Gastroesophageal sphincter (tissue), 4 donors: ENCODE results near the gene TMPRSS3. TPM values are rescaled to one million over a fixed set of nuclear protein-coding genes. Genes with fewer than 3 reads are reported as not detected.

Source experiments
- ATAC-seq: fragments of 150-250 bp; one replicate; pipeline ENCODE4 v1.9.1; 2016; ENCODE audit warnings: mild to moderate bottlenecking, moderate library complexity
- H3K27ac ChIP-seq, 4 donors: fragments of 200-600 bp; sonication (generic) in 3 of 4; 1 replicate in 3 of 4; 2 replicates in 1 of 4; pipeline ENCODE4 v1.5.1; 2016 to 2019
- H3K27me3 ChIP-seq: fragments of 200-600 bp; sonication (generic); one replicate; pipeline ENCODE4 v1.5.1; 2019
- H3K36me3 ChIP-seq, 2 donors: fragments of 200-600 bp; sonication (generic); one replicate each; pipeline ENCODE4 v1.5.1; 2019; ENCODE audit warnings: control low read depth in 1 of 2
- H3K4me1 ChIP-seq, 3 donors: fragments of 200-600 bp; sonication (generic); 1 replicate in 2 of 3; 2 replicates in 1 of 3; pipeline ENCODE4 v1.5.1; 2016 to 2019; ENCODE audit warnings: control low read depth in 2 of 3
- H3K4me3 ChIP-seq, 2 donors: fragments of 200-600 bp; sonication (generic); one replicate each; pipeline ENCODE4 v1.5.1; 2019; ENCODE audit warnings: mild to moderate bottlenecking in 1 of 2, moderate library complexity in 1 of 2
- H3K9me3 ChIP-seq, 3 donors: fragments of 200-600 bp; sonication (generic); one replicate each; pipeline ENCODE4 v1.5.1; 2017 to 2019; ENCODE audit warnings: control low read depth in 2 of 3
- CTCF ChIP-seq, 4 experiments: fragments of 200-600 bp in 2 of 4; fragments of 450-650 bp in 2 of 4; sonication (generic) in 1 of 4; IDR thresholded peaks; one replicate each; pipeline ENCODE4 v1.5.1; 2017 to 2019; ENCODE audit warnings: antibody characterized with exemption in 4 of 4, mild to moderate bottlenecking in 2 of 4, moderate library complexity in 2 of 4
- EP300 ChIP-seq: sonication (generic); formaldehyde crosslinking; IDR thresholded peaks from one replicate; pipeline ENCODE4 v1.6.1; 2017; ENCODE audit warnings: antibody characterized with exemption, mild to moderate bottlenecking
- POLR2A ChIP-seq, 2 donors: fragments of 450-650 bp; IDR thresholded peaks; one replicate each; pipeline ENCODE4 v1.6.1; 2017; ENCODE audit warnings: antibody characterized with exemption in 2 of 2, mild to moderate bottlenecking in 2 of 2, moderate library complexity in 1 of 2
- POLR2AphosphoS5 ChIP-seq: sonication (generic); formaldehyde crosslinking; IDR thresholded peaks from one replicate; pipeline ENCODE4 v1.6.1; 2017; ENCODE audit warnings: antibody characterized with exemption
- WGBS, 2 donors: methylation state at CpG; one replicate each; pipeline ENCODE4 v1.1.5; 2018; ENCODE audit warnings: low coverage in 1 of 2; 5-methylcytosine and 5-hydroxymethylcytosine counted together
- total RNA-seq, 4 donors: library from RNA; depleted of rRNA; stranded (reverse); fragments of >200 nt; gene quantifications; one replicate each; pipeline ENCODE4 v1.1.0, GENCODE V29; 2016

TMPRSS3 gene
- total RNA-seq, 4 donors from 2014 or later = 0.52 TPM; not detected in 3

GRCh38 chr21:42441963-42442362, 46.1 kb upstream of the TMPRSS3 start:
- Histone ChIP-seq H3K27ac (no peak overlapping the region), H3K4me3 (no peak overlapping the region), H3K36me3 (no peaks in the 10 kb centered on the region), H3K9me3 (peaks cover 0 to 4% (median 0%) of the 10 kb centered on the region in 3 donors), H3K4me1 (no peaks in the 10 kb centered on the region), H3K27me3 (peaks cover 55% of the 10 kb centered on the region)
- TF ChIP-seq POLR2AphosphoS5 (no peak), CTCF (IDR thresholded peaks at IDR 0.05) (no peak), POLR2A (IDR thresholded peaks at IDR 0.05) (no peak), EP300 (no peak)
- no peak for ATAC-seq
- WGBS, 2 donors = 60 to 79% methylated on average over 2 to 3 of the region's 6 CpGs

GRCh38 chr21:42440187-42440792, 44.4 kb upstream of the TMPRSS3 start:
- peaks cover 0 to 9% (median 0%) of the 10 kb centered on the region in 3 donors for H3K9me3 ChIP-seq
- H3K36me3 ChIP-seq = no peaks in the 10 kb centered on the region
- H3K27ac ChIP-seq = no peak overlapping the region
- TF ChIP-seq POLR2AphosphoS5 (no peak), EP300 (no peak), POLR2A (IDR thresholded peaks at IDR 0.05) (no peak), CTCF (IDR thresholded peaks at IDR 0.05) (no peak)
- no peak for ATAC-seq
- no peak overlapping the region for H3K4me3 ChIP-seq
- H3K4me1 ChIP-seq = no peaks in the 10 kb centered on the region
- 62 to 71% methylated on average over 6 to 8 of the region's 12 CpGs for WGBS, 2 donors
- H3K27me3 ChIP-seq = peaks cover 50% of the 10 kb centered on the region

- 68 to 89% methylated on average over 5 to 14 of the region's 17 CpGs for WGBS, 2 donors
- no peak overlapping the region for H3K4me3 ChIP-seq
- no peaks in the 10 kb centered on the region for H3K4me1 ChIP-seq
- H3K27me3 ChIP-seq = peaks cover 48% of the 10 kb centered on the region
- H3K9me3 ChIP-seq = peaks cover 0 to 9% (median 0%) of the 10 kb centered on the region in 3 donors
- TF ChIP-seq CTCF (IDR thresholded peaks at IDR 0.05) (no peak), POLR2A (IDR thresholded peaks at IDR 0.05) (no peak), POLR2AphosphoS5 (no peak), EP300 (no peak)
- no peak for ATAC-seq
- H3K36me3 ChIP-seq = no peaks in the 10 kb centered on the region
- H3K27ac ChIP-seq = no peak overlapping the region
Observed at GRCh38 chr21:42439284-42440186, 43.7 kb upstream of the TMPRSS3 start.

GRCh38 chr21:42438316-42439205, 42.7 kb upstream of the TMPRSS3 start:
- Histone ChIP-seq H3K36me3 (no peaks in the 10 kb centered on the region), H3K4me3 (no peak overlapping the region), H3K4me1 (no peaks in the 10 kb centered on the region), H3K27me3 (peaks cover 48% of the 10 kb centered on the region), H3K27ac (no peak overlapping the region), H3K9me3 (peaks cover 0 to 16% (median 0%) of the 10 kb centered on the region in 3 donors)
- no peak for ATAC-seq
- no peak for TF ChIP-seq EP300
- TF ChIP-seq POLR2A (IDR thresholded peaks at IDR 0.05) = no peak
- no peak for TF ChIP-seq POLR2AphosphoS5
- TF ChIP-seq CTCF (IDR thresholded peaks at IDR 0.05) = no peak
- WGBS, 2 donors = 73 to 83% methylated on average over 6 to 17 of the region's 25 CpGs
